Kidney tubule cell (primary cell): ENCODE data around the gene TH.

Source experiments
- DNase-seq: peaks from one replicate; pipeline ENCODE4 v3.0.0-alpha.2; 2018; ENCODE audit warnings: low spot score

Gene TH

DNA sequence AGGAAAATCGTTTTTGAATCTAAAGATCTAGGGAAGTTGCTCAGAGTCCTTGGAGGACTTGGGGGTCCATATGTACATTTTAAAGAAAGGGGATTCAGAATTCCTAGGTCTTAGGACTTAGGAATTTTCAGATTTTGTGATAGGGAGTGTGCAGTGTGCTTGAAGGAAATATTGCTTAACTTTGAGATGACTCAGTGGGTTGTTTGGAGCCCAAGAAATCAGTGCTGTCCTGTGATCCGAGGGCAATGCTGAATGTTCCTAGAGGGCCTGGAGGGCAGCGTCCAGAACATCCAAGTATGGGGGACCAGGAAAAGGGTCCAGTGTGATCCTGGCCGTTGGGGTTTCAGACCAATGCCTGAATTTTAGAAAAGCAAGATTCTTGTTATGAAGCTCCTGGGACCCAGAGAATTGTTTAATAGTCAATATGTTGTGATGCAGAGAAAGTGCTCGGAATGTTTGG lies 29.3 kb downstream of the TH start:
- DNase-seq = peak; percentile 6

- no peak for DNase-seq
These were observed 30.9 kb downstream of the TH start for GRCh38 chr11:2140411-2141400.

DNA sequence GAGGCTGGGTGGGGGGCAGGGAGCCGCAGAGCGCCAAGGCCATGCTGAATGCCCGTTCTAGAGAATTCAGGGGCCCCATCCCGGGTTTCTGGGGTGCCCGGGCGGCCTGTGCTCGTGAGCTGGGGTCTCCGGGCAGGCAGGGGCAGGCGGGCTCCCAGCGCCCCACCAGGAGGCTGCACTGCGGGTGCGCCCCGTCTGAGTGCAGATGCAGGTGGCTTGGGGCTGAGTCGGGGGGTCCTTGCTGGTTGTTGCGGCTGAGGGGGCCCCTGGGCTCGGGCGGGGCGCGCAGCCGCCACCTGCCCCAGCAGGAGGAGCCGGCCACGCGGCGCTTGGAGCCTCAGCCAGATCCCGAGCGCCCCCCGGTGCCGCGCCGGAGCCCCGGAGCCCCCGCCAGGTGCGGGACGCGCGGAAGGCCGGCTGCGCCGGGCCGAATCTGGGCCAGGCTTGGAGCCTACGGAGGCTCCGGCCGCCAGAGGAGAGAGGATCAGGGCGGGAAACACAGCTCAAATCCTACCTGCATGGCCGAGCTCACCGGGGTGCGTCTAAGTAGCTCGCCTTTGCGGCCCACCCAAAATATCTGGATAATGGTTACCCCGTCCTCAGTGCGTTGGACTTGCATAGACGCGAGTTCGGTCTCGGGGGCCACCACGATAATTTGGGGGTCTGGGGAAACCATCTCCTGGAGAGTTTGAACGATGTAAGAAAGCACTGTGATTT lies 31.8 kb downstream of the TH start:
- DNase-seq = no peak

DNA sequence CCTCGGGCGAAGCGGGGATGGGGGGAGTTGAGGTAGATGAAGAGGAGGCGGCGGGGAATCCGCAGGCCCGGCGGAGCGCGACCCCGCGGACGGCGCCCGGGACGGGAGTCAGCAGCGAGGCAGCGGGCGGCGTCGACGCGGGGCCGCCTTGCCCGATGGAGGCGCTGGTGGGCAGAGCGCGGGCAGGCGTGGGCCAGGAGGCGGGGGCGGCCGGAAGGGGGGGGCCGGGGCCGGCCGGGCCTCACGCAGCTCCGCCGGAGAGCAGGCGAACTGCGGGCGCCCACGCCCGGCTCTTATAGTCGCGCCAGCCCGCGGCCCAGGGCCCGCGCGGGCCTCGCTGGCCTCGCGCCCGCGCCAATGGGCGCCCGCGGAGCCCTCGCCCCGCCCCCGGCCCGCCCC lies 32.5 kb downstream of the TH start, which contains the start of gene IGF2:
Gene IGF2, minus strand, starts transcription at position 267 of the 399 bp plus-strand sequence. CDS start 3,866 bp downstream, outside the sequence.
- DNase-seq = no peak

DNA sequence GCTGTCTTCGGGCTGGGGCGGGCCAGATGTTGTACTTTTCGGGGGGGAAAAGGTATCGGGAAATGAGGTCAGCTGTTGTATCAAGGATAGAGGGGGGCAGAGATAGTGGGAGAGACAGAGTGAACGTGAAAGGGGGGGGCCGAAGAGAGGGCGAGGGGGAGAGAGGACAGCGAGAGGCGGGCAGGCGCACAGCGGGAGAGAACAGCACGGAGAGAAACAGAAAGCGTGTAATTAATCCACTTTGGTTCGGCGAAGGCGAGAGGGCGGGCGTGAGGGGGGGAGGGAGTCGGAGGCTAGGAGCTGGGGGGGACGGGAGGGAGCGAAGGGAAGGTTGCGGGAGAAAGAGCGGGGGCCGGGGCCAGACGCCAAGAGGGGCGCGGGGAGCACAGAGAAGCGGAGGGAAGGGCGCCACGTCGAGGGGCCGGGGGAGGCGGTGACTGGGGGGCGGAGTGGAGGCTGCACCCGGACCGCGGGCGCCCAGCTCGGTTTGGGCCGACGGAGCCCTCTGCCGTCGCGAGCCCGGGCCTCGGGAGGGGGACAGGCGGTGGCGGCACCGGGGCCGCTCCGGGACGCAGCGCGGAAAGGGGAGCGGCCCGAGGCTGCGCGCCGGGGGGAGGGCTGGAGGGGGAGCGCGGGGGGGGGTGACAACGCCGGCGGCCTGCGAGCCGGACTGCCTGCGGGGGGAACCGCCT lies 33.0 kb downstream of the TH start:
- no peak for DNase-seq

DNA sequence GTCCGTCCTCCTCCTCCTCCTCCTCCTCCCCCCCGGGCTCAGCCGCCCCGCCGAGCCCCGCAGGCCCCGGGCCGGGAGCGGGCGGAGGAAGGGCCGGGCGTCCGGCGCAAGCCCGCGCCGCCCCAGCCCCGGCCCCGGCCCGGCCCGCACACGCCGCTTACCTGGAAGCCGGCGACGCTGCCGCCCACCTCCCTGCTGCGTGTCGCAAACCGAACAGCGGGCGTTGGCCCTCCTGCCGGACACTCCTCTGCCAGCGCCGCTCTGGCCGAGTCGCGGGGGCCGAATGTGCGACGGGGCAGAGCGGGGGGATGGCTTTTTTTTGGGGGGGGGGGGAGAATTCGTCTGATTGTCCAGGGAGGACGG lies 33.6 kb downstream of the TH start:
- DNase-seq = no peak

DNA sequence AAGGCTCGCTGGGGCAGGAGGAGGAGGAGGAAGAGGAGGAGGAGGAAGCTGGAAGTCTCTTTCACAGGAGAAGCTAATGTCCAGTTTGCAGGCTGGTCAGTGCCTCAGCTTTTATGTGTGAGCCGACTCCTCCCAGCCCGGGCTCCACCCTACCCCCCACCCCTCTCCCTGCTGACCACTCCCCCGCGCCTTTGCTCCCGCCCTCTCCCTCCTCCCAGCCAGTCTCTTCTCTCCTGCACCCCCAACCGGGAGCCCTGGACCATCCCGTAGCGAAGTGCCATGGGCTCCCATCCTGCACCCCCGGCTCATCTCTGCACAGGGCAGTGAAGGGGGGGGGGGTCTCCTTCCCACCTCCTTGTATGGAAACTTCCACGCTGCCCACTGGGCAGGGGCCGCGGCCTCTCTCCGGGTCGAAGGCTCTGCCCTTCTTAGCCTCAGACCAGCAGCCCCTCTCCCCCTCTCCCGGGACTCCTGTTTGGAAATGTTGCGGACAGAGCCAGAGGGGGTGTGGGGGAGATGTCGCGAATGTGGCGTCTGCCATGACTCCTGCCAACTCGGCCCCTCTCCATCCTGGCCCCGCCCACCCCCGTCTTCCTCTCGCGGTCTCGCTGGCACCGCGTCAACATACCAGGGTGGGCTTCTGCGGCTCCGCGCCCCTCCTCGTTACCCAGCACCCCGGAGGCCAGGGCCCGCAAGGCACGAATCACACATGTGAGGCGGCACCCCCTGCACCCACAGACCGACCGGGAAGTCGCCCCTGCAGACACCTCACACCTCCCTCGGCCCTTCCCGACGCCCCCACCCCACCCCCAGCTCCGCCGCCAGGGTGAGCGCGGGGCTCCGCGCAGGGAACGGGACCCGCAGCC lies 34.2 kb downstream of the TH start:
- peak; percentile 9 for DNase-seq

DNA sequence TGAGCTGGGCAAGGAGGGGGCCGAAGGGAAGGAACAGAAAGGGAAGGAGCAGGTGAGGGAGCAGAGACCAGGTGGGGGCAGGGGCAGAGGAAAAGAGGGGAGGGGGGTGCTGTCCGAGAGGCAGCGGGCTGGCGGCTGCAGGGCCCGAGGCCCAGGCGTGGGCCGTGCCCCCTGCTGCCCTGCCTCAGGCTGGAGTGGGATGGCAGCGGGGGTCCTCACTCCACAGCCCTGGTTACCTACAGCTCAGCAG lies 34.7 kb downstream of the TH start:
- no peak for DNase-seq

- DNase-seq = no peak
These were observed 35.2 kb downstream of the TH start for GRCh38 chr11:2136209-2136951.

DNA sequence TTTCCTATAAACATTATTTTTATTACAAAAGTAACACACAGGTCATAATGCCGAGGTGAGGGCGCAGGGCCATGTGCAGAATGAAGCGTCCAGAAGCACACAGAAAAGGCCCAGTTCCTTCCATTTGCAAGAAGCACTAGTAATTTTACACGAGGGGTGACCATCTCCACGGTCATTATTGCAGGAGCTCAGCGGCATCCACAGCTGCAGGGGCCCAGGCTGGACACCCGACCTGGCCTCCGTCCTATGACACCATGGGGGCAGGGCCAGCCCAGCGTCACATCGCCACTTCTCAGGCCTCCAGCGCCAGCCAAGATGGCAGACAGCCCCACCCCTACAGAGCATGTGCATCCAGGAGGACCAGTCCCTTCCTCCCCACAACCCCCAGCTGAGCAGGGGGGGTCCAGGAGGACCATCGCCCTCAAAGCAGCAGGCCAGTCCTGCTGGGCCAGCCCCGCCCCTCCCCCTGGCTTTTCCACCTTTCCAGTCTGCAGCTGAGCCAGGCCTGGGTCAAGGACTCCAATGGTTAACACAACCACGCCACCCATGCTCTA lies 35.9 kb downstream of the TH start:
- no peak for DNase-seq

DNA sequence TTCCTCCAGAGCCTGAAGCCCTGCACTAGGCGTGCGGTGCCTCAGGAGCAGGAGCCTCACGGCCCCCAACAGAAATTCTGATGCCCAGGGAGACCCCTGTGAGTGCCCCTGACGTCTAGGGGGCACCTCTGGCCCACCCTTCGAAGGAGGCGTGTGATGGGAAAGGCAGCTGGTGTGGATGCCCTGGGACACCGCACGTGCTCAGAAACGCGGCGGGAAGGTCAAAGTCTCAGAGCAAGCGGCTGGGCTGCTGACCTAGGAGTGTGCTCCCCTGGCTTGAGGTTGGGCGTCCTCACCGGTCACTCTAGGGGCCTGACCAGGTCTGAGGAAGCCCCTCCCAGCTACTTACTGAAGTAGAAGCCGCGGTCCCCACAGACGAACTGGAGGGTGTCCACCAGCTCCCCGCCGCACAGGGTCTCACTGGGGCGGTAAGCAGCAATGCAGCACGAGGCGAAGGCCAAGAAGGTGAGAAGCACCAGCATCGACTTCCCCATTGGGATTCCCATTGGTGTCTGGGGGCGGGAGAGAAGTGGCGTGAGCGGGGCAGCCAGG lies 36.5 kb downstream of the TH start:
- no peak for DNase-seq

GRCh38 chr11:2134022-2135010 lies 37.3 kb downstream of the TH start:
- no peak for DNase-seq

DNA sequence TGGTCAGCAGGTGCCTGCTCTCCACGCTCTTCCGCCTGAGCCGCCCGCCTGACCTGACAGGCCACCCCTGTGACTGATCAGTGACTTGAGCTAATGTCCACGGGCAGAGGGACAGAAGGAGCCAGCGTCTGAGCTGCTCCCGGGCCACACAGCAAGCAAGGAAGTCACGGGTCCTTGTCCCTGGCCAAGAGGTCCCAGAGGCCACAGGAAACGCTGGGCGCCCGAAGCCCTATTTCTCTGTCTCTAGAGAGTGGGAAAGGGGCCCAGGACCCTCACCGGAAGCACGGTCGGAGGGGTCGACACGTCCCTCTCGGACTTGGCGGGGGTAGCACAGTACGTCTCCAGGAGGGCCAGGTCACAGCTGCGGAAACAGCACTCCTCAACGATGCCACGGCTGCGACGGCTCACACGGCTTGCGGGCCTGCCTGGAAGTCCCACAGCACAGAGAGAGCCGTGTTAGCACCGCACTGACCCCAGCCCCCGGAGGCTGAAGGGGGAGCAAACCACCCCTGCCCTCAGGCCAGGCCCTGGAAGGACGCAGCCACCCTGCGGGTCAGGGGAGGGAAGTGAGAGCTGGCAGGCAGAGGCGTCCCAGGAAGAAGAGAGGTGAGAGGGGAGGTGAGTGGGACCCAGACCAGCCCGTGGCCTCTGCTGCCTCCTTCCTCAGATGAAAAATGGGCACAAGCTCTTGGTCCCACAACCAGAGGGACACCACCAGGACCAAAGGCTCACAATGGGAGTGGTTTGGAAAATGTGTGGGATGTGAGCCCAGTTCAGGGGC lies 38.2 kb downstream of the TH start:
- DNase-seq = no peak

DNA sequence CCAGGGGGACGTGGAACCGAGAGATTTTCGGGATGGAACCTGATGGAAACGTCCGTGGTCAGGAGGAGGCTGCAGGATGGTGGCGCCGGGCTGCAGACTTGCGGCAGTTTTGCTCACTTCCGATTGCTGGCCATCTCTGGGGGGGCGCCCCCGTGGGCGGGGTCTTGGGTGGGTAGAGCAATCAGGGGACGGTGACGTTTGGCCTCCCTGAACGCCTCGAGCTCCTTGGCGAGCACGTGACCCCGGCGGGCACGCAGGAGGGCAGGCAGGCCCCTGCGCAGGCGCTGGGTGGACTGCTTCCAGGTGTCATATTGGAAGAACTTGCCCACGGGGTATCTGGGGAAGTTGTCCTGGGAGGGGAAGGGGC lies 38.8 kb downstream of the TH start:
- no peak for DNase-seq

DNA sequence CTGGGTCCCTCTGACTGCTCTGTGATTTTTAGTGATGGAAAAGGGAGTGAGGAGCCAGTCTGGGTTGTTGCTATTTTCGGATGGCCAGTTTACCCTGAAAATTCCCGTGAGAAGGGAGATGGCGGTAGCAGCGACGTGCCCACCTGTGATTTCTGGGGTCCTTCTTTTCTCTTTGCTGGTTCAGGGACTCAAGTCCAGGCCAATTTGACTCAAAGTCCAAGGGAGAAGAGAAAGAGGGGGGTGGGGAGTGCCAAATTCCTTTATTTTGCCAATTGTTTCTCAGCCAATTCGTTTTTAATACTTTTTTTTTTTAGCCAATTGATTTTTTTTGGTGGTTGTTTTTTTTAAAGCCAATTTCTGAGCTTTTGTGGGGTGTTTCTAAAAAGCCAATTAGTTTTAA lies 39.4 kb downstream of the TH start:
- no peak for DNase-seq

- no peak for DNase-seq
These were observed 40.0 kb downstream of the TH start for GRCh38 chr11:2131371-2132236.

DNA sequence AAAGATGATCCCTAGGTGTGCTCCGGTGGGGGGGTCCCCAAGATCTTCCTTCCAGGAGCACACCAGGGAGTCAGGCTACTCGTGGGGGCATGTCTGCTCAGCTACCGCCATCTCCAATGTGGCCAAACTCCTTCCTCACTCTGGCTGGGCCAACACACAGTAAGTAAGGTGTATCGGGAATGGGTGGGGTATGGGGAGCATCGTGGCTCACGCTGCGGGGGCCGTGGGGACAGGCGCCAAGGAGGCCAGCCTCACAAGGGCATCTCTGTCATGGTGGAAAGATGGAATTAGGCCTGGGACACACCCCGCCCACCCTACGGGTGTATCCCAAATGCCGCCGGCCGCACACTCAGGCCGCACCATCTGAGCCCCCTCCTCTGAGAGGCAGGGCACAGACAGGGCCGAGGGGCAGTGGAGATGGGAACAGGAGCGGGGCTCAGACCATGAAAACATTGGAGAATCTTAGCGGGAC lies 40.7 kb downstream of the TH start:
- no peak for DNase-seq
